Keratinocyte (primary cell): ENCODE data around the gene RABGEF1. TPM values are rescaled to one million over a fixed set of nuclear protein-coding genes. Genes with fewer than 3 reads are reported as not detected.

Source experiments
- DNase-seq: peaks from one replicate; pipeline ENCODE4 v3.0.0-alpha.2; 2011; ENCODE audit warnings: low read depth, missing footprints, low spot score
- FAIRE-seq: peaks from 2 replicates; lab custom pipeline; 2011; peaks lifted over from hg19 to GRCh38; lab: Jason Lieb, UNC
- H2AFZ ChIP-seq: 2 replicates; pipeline ENCODE4 v1.6.0; 2012; ENCODE audit warnings: low read length, control low read depth, inconsistent platforms; ENCODE audit not compliant: control insufficient read depth
- H3K27ac ChIP-seq: 2 replicates; pipeline ENCODE4 v1.5.1; 2011; ENCODE audit warnings: low read length; ENCODE audit not compliant: control insufficient read depth, insufficient read depth
- H3K27me3 ChIP-seq: 3 replicates; pipeline ENCODE4 v1.6.0; 2011; ENCODE audit warnings: low read length; ENCODE audit not compliant: control insufficient read depth, insufficient read depth; ENCODE audit errors: extremely low read depth
- H3K36me3 ChIP-seq, 2 experiments: 2 replicates in 1 of 2; 3 replicates in 1 of 2; pipeline ENCODE4 v1.5.1; 2011; ENCODE audit warnings: low read length in 2 of 2, mild to moderate bottlenecking in 1 of 2; ENCODE audit not compliant: control insufficient read depth in 2 of 2, insufficient read depth in 2 of 2; ENCODE audit errors: extremely low read depth in 1 of 2
- H3K4me1 ChIP-seq: 3 replicates; pipeline ENCODE4 v1.5.1; 2011; ENCODE audit warnings: low read length; ENCODE audit not compliant: control insufficient read depth, insufficient read depth; ENCODE audit errors: extremely low read depth
- H3K4me2 ChIP-seq: 3 replicates; pipeline ENCODE4 v1.6.0; 2011; ENCODE audit warnings: low read depth, low read length; ENCODE audit not compliant: control insufficient read depth, insufficient read depth; ENCODE audit errors: extremely low read depth
- H3K4me3 ChIP-seq, 3 experiments: fragments of 200-600 bp in 1 of 3; sonication (generic) in 1 of 3; 2 replicates in 2 of 3; 3 replicates in 1 of 3; pipeline ENCODE4 v1.5.1; 2011 to 2016; ENCODE audit warnings: low read length in 3 of 3, mild to moderate bottlenecking in 3 of 3, control low read depth in 2 of 3, inconsistent platforms in 1 of 3, low read depth in 1 of 3, mixed read lengths in 1 of 3, mixed run types in 1 of 3, moderate library complexity in 1 of 3; ENCODE audit not compliant: control insufficient read depth in 2 of 3, insufficient read depth in 2 of 3; ENCODE audit errors: extremely low read depth in 1 of 3
- H3K79me2 ChIP-seq: 2 replicates; pipeline ENCODE4 v1.6.0; 2012; ENCODE audit warnings: low read length; ENCODE audit not compliant: control insufficient read depth, insufficient read depth
- H3K9ac ChIP-seq: 3 replicates; pipeline ENCODE4 v1.6.0; 2011; ENCODE audit warnings: low read length; ENCODE audit not compliant: control insufficient read depth, insufficient read depth; ENCODE audit errors: extremely low read depth
- H3K9me1 ChIP-seq: 3 replicates; pipeline ENCODE4 v1.6.0; 2011; ENCODE audit warnings: low read length; ENCODE audit not compliant: control insufficient read depth, insufficient read depth; ENCODE audit errors: extremely low read depth
- H3K9me3 ChIP-seq: 2 replicates; pipeline ENCODE4 v1.5.1; 2012; ENCODE audit warnings: low read depth, low read length; ENCODE audit not compliant: control insufficient read depth
- H4K20me1 ChIP-seq: 3 replicates; pipeline ENCODE4 v1.6.0; 2011; ENCODE audit warnings: low read length; ENCODE audit not compliant: control insufficient read depth, insufficient read depth; ENCODE audit errors: extremely low read depth
- EZH2 ChIP-seq: IDR thresholded peaks from one replicate; pipeline ENCODE4 v1.6.1; 2012; ENCODE audit warnings: inconsistent platforms, mild to moderate bottlenecking, low read length, moderate library complexity
- dilution Hi-C: fragments of 300-500 bp; cut with MboI; formaldehyde crosslinking; loops from one replicate; pipeline ENCODE4 v1.7.0; 2020; ENCODE audit warnings: low sequenced_read_pairs; ENCODE audit not compliant: extremely low pct_ligation_motif_present
- polyA plus RNA-seq, 5 experiments: library from polyadenylated mRNA; depleted of rRNA in 3 of 5; stranded (reverse) in 3 of 5; stranded (forward) in 1 of 5; unstranded in 1 of 5; fragments of >200 nt; gene quantifications; 1 replicate in 1 of 5; 2 replicates in 3 of 5; 3 replicates in 1 of 5; pipeline versions ENCODE4 v1.2.1 to v1.2.3, GENCODE V29; 2011 to 2012; ENCODE audit warnings: missing spikeins in 2 of 5, low read depth in 1 of 5, low replicate concordance in 1 of 5
- TF ChIP-seq, protein P1 (sequence below), 3 experiments: IDR thresholded peaks in 1 of 3; conservative IDR thresholded peaks in 1 of 3; optimal IDR thresholded peaks in 1 of 3; 2 replicates in 2 of 3; 3 replicates in 1 of 3; pipeline versions ENCODE3 to v1.5.1; 2011; ENCODE audit warnings: low read length in 3 of 3, mild to moderate bottlenecking in 3 of 3, moderate library complexity in 2 of 3, control low read depth in 1 of 3, inconsistent platforms in 1 of 3; ENCODE audit not compliant: insufficient read depth in 2 of 3; ENCODE audit errors: extremely low read depth in 1 of 3

The RABGEF1 gene
- polyA plus RNA-seq, 1 donor (not counting 4 experiments of a cell fraction or from before 2014, with no cell fraction given), result 58.2 TPM

DNA sequence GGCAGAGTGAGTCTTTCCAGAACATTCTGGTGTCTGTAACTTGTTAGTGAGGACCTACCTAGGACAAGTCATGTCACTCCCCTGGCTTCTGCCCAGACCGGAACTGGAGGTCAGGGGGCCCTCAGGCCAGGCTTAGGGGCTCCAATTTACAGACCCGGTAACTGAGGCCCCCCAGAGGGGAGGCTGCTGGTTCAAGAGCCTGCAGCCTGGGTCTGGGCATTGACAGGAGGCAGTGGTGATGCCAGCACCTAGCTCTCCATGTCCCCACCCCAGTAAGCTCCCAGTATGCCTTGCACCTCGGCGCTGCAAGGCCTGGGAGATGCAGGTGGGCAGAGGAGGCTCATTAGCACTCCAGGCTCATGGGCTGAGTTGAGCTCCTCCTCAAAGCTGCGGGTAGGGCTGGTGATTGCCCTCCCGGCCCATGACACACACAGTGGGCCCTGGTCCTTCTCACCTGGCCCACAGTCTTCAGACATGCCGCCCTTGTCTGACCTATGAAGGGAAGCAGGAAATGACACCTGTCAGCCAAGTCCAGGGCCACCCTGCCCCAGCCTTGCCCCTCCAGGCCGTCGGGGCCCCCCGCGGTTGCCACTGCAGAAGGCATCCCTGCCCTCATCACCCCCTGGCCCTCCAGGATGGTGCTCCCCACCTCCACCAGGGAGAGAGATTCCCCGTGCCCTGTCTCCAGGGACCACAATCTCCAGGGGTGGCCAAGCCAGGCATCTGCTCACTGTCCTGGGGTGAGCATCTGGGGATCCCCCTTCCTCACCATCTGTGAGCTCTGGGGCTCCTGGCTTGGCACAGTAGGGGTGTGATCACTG, 92.2 kb downstream of the RABGEF1 start:
- dilution Hi-C loops, result no loop called here
- H3K4me2 ChIP-seq, result no peak overlapping the region
- H3K27me3 ChIP-seq, result no peaks in the 10 kb centered on the region
- H3K9me1 ChIP-seq, result no peaks in the 10 kb centered on the region
- no peak overlapping the region for H3K27ac ChIP-seq
- H2AFZ ChIP-seq, result no peak overlapping the region
- no peak for TF ChIP-seq EZH2
- TF ChIP-seq, protein P1, sequence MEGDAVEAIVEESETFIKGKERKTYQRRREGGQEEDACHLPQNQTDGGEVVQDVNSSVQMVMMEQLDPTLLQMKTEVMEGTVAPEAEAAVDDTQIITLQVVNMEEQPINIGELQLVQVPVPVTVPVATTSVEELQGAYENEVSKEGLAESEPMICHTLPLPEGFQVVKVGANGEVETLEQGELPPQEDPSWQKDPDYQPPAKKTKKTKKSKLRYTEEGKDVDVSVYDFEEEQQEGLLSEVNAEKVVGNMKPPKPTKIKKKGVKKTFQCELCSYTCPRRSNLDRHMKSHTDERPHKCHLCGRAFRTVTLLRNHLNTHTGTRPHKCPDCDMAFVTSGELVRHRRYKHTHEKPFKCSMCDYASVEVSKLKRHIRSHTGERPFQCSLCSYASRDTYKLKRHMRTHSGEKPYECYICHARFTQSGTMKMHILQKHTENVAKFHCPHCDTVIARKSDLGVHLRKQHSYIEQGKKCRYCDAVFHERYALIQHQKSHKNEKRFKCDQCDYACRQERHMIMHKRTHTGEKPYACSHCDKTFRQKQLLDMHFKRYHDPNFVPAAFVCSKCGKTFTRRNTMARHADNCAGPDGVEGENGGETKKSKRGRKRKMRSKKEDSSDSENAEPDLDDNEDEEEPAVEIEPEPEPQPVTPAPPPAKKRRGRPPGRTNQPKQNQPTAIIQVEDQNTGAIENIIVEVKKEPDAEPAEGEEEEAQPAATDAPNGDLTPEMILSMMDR (optimal IDR thresholded peaks at IDR 0.05 in 1 of 3, IDR thresholded peaks at IDR 0.05 in 1 of 3, conservative IDR thresholded peaks at IDR 0.05 in 1 of 3; ENCODE audit: extremely low read depth in 1 of 3, insufficient read depth in 2 of 3, low read length in 3 of 3), result no peak
- H3K9ac ChIP-seq, result no peak overlapping the region
- H3K4me1 ChIP-seq, result no peaks in the 10 kb centered on the region
- H3K4me3 ChIP-seq, result no peak overlapping the region
- FAIRE-seq (no peak), DNase-seq (no peak)
- no peaks in the 10 kb centered on the region for H3K79me2 ChIP-seq
- H4K20me1 ChIP-seq, result no peaks in the 10 kb centered on the region
- H3K36me3 ChIP-seq, result no peaks in the 10 kb centered on the region
- no peaks in the 10 kb centered on the region for H3K9me3 ChIP-seq

DNA sequence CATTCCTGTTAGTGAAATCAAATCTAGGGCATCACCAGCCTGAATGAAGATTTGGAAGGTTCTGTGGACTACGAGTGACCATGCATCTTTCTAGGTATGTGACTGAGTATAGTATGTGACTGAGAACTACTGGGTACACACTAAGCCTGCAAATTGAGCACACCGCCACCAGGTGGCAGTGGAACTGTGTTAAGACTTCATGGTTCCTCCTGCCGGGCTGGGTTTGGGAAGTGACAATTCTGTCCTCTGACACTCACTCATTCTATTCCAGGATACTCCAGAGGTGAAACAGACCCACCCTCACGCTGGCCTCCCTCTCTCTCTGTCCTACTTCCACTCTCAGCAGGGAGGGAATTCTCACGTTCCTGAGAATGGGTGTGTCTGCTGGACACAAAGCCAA, 96.5 kb downstream of the RABGEF1 start:
- H2AFZ ChIP-seq, result no peak overlapping the region
- no peak for DNase-seq
- TF ChIP-seq, protein P1 (optimal IDR thresholded peaks at IDR 0.05 in 1 of 3, IDR thresholded peaks at IDR 0.05 in 1 of 3, conservative IDR thresholded peaks at IDR 0.05 in 1 of 3; ENCODE audit: extremely low read depth in 1 of 3, insufficient read depth in 2 of 3, low read length in 3 of 3), result peak; percentile 52 to 66 (median 55)
- TF ChIP-seq EZH2, result no peak

More for the DNA sequence above, 96.5 kb downstream of the RABGEF1 start:
- Histone ChIP-seq H3K79me2 (no peaks in the 10 kb centered on the region), H3K36me3 (no peaks in the 10 kb centered on the region), H3K27ac (no peak overlapping the region), H3K4me1 (no peaks in the 10 kb centered on the region), H3K4me3 (no peak overlapping the region), H3K27me3 (no peaks in the 10 kb centered on the region), H3K4me2 (no peak overlapping the region), H3K9me3 (no peaks in the 10 kb centered on the region), H4K20me1 (no peaks in the 10 kb centered on the region), H3K9ac (no peak overlapping the region), H3K9me1 (no peaks in the 10 kb centered on the region)
- dilution Hi-C loops, result no loop called here
- FAIRE-seq, result peak; percentile 65
